GM21529 (cell line): ENCODE measurements around the gene CPE.

Experiments used
- ATAC-seq: cut with Tn5 transposase; IDR thresholded peaks from one replicate; pipeline ENCODE4 v1.9.1; 2021; ENCODE audit not compliant: unreplicated experiment

CPE gene

GRCh38 chr4:165542476-165542875 lies 163.7 kb downstream of the CPE start:
- no peak for ATAC-seq
